Gastrocnemius medialis (tissue), 4 donors: ENCODE measurements around the gene ZBTB21. TPM values are rescaled to one million over a fixed set of nuclear protein-coding genes. Genes with fewer than 3 reads are reported as not detected.

Experiments used
- ATAC-seq, 2 donors: fragments of 150-250 bp; one replicate each; pipeline ENCODE4 v1.9.1; 2016
- DNase-seq, 2 donors: peaks; one replicate each; pipeline ENCODE4 v3.0.0-alpha.2; 2019
- H3K27ac ChIP-seq, 4 donors: fragments of 200-600 bp; sonication (generic); 1 replicate in 1 of 4; 2 replicates in 3 of 4; pipeline ENCODE4 v1.5.1; 2016 to 2018; ENCODE audit warnings: mild to moderate bottlenecking in 2 of 4, moderate library complexity in 1 of 4
- H3K27me3 ChIP-seq, 3 donors: fragments of 200-600 bp; sonication (generic) in 2 of 3; 1 replicate in 1 of 3; 2 replicates in 2 of 3; pipeline versions ENCODE4 v1.5.1 to v1.6.0; 2016 to 2019; ENCODE audit warnings: mild to moderate bottlenecking in 1 of 3, moderate library complexity in 1 of 3
- H3K36me3 ChIP-seq, 2 donors: fragments of 200-600 bp; sonication (generic) in 1 of 2; one replicate each; pipeline ENCODE4 v1.5.1; 2017 to 2018
- H3K4me1 ChIP-seq, 2 donors: fragments of 200-600 bp; sonication (generic) in 1 of 2; one replicate each; pipeline ENCODE4 v1.5.1; 2016 to 2017; ENCODE audit warnings: mild to moderate bottlenecking in 2 of 2
- H3K4me3 ChIP-seq, 4 donors: fragments of 200-600 bp; sonication (generic) in 3 of 4; 1 replicate in 1 of 4; 2 replicates in 3 of 4; pipeline ENCODE4 v1.5.1; 2016 to 2019; ENCODE audit warnings: mild to moderate bottlenecking in 2 of 4
- H3K9me3 ChIP-seq, 3 donors: fragments of 200-600 bp; sonication (generic) in 2 of 3; 1 replicate in 1 of 3; 2 replicates in 2 of 3; pipeline ENCODE4 v1.5.1; 2016 to 2019
- CTCF ChIP-seq, 5 experiments: fragments of 450-650 bp in 3 of 5; fragments of 200-600 bp in 2 of 5; sonication (generic) in 2 of 5; IDR thresholded peaks in 4 of 5; conservative IDR thresholded peaks in 1 of 5; 1 replicate in 4 of 5; 2 replicates in 1 of 5; pipeline ENCODE4 v1.5.1; 2016 to 2019; ENCODE audit warnings: antibody characterized with exemption in 5 of 5, mild to moderate bottlenecking in 3 of 5, moderate library complexity in 3 of 5
- POLR2A ChIP-seq, 2 donors: fragments of 450-650 bp; IDR thresholded peaks; one replicate each; pipeline ENCODE4 v1.6.1; 2017; ENCODE audit warnings: antibody characterized with exemption in 2 of 2, mild to moderate bottlenecking in 2 of 2, moderate library complexity in 2 of 2
- in situ Hi-C, 4 donors: fragments of 200-750 bp; cut with MboI; loops; one replicate each; pipeline versions ENCODE4 v1.15.0 to v1.8.0; 2017; ENCODE audit warnings: low sequenced_read_pairs in 4 of 4
- intact Hi-C: fragments of 100-400 bp; cut with DNase I; formaldehyde crosslinking; loops from one replicate; pipeline ENCODE4 v1.15.1; 2023; ENCODE audit warnings: low total_unique reads
- total RNA-seq, 4 donors: library from RNA; depleted of rRNA; stranded (reverse); fragments of >200 nt; gene quantifications; one replicate each; pipeline versions ENCODE4 v1.1.0 to v1.2.3, GENCODE V29; 2016

The ZBTB21 gene
- total RNA-seq, 4 donors from 2014 or later = 1.9 to 5.0 (median 4.0) TPM

- in situ Hi-C loops = loop anchor here in 2 of 4 donors (10.0 to 25.0 kb wide), 2 partner anchors 100 to 102 kb away; no protein-coding TSS in a partner anchor
These were observed 2.2 kb upstream of the ZBTB21 start for GRCh38 chr21:42012344-42012743.

GRCh38 chr21:42010507-42011495 lies 641 bp upstream of the ZBTB21 start:
- ATAC-seq (peak; percentile 31 to 35), DNase-seq (peak in 1 of 2 donors; percentile 20)
- Histone ChIP-seq H3K27ac (peak overlapping the region; percentile 92 to 98 (median 96)), H3K36me3 (no peaks in the 10 kb centered on the region), H3K9me3 (no peaks in the 10 kb centered on the region), H3K27me3 (no peaks in the 10 kb centered on the region), H3K4me3 (peak overlapping the region; percentile 62 to 74 (median 71)), H3K4me1 (peaks cover 5 to 9% of the 10 kb centered on the region in 2 donors)
- in situ Hi-C loops (loop anchor here in 2 of 4 donors (10.0 to 25.0 kb wide), 2 partner anchors 102 to 104 kb away; no protein-coding TSS in a partner anchor), intact Hi-C loops (loop anchor here (1.0 to 5.0 kb wide), 3 partner anchors 70 to 226 kb away; no protein-coding TSS in a partner anchor)
- no peak for TF ChIP-seq POLR2A (IDR thresholded peaks at IDR 0.05)
- peak in 2 of 5 experiments; percentile 20 to 35 for TF ChIP-seq CTCF (IDR thresholded peaks at IDR 0.05 in 4 of 5, conservative IDR thresholded peaks at IDR 0.05 in 1 of 5)

More at GRCh38 chr21:42012344-42012743, 2.2 kb upstream of the ZBTB21 start:
- Histone ChIP-seq H3K36me3 (no peaks in the 10 kb centered on the region), H3K4me3 (no peak overlapping the region), H3K9me3 (no peaks in the 10 kb centered on the region), H3K27ac (no peak overlapping the region), H3K4me1 (peaks cover 5 to 9% of the 10 kb centered on the region in 2 donors), H3K27me3 (no peaks in the 10 kb centered on the region)
- intact Hi-C loops = loop anchor here (5.0 kb wide), 1 partner anchor 225 kb away; no protein-coding TSS in a partner anchor
- no peak for ATAC-seq
- TF ChIP-seq POLR2A (IDR thresholded peaks at IDR 0.05) (no peak), CTCF (IDR thresholded peaks at IDR 0.05 in 4 of 5, conservative IDR thresholded peaks at IDR 0.05 in 1 of 5) (no peak)
- no peak for DNase-seq

- Histone ChIP-seq H3K4me1 (peaks cover 5 to 18% of the 10 kb centered on the region in 2 donors), H3K4me3 (peak overlapping the region; percentile 70 to 91 (median 73)), H3K27me3 (no peaks in the 10 kb centered on the region), H3K27ac (peak overlapping the region; percentile 92 to 98 (median 96)), H3K9me3 (no peaks in the 10 kb centered on the region), H3K36me3 (no peaks in the 10 kb centered on the region)
- ATAC-seq (peak; percentile 32 to 44), DNase-seq (peak; percentile 15 to 50)
- TF ChIP-seq POLR2A (IDR thresholded peaks at IDR 0.05) = no peak
- TF ChIP-seq CTCF (IDR thresholded peaks at IDR 0.05 in 4 of 5, conservative IDR thresholded peaks at IDR 0.05 in 1 of 5) = peak; percentile 22 to 47 (median 32)
- intact Hi-C loops (loop anchor here (1.0 to 2.0 kb wide), 3 partner anchors 55 to 130 kb away; partner anchors contain the start of genes C2CD2 and PRDM15), in situ Hi-C loops (loop anchor here in 1 of 4 donors (25.0 kb wide), 1 partner anchor 103 kb away; no protein-coding TSS in a partner anchor)
These were observed 936 bp downstream of the ZBTB21 start for GRCh38 chr21:42009018-42009830.

GRCh38 chr21:42007356-42007940 lies 2.7 kb downstream of the ZBTB21 start:
- peaks cover 5 to 18% of the 10 kb centered on the region in 2 donors for H3K4me1 ChIP-seq
- TF ChIP-seq CTCF (IDR thresholded peaks at IDR 0.05 in 4 of 5, conservative IDR thresholded peaks at IDR 0.05 in 1 of 5) (no peak), POLR2A (IDR thresholded peaks at IDR 0.05) (no peak)

More at GRCh38 chr21:42007356-42007940, 2.7 kb downstream of the ZBTB21 start:
- in situ Hi-C loops = loop anchor here in 1 of 4 donors (25.0 kb wide), 1 partner anchor 105 kb away; no protein-coding TSS in a partner anchor
- H3K9me3 ChIP-seq = no peaks in the 10 kb centered on the region
- intact Hi-C loops = no loop called here
- no peaks in the 10 kb centered on the region for H3K36me3 ChIP-seq
- no peak overlapping the region for H3K4me3 ChIP-seq
- no peak for DNase-seq
- no peak overlapping the region for H3K27ac ChIP-seq
- no peaks in the 10 kb centered on the region for H3K27me3 ChIP-seq
- ATAC-seq = no peak
